ENCODE data around the gene SHQ1.
"Not testable (repeated sequence)": the region's sequence is repeated elsewhere in the genome, so short reads cannot be mapped to it uniquely, and the experiment has no call there.

SHQ1 gene

DNA sequence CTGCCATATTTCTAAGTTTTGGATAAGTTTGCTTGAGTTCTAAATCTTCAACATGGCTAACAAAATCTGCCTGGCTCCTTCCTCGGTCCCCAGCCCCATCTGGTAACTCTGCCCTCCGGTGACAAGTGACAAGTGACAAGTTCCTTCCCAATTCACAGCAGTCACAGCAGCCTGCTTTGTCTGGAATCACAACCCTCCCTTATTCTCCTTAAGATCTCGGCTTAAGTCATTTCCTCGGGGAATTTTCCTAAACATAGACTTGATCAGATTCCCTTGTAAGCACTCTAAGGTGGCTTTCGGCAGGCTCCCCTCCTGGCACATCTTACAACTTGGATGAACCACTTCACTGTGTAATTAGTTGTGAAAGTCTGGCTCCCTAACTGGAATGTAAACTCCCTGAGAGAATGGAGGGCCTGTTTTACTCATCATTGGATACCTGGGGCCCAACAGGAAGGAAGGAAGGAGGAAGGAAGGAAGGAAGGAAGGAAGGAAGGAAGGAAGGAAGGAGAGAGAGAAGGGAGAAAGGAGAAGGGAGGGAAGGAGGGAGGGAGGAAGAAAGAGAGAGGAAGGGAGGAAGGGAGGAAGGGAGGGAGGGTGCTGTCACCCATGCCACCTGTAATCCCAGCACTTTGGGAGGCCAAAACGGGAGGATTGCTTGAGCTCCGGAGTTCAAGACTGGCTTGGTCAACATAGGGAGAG, 126.4 kb downstream of the SHQ1 start:
- WGBS (ENCODE audit: insufficient coverage, insufficient read length) = no CpG with 5 or more reads among the region's 7 CpGs
- no peak for DNase-seq (ENCODE audit: low read depth, low spot score)
- H3K4me3 ChIP-seq (ENCODE audit: low read length) = no peak overlapping the region
- no peaks in the 10 kb centered on the region for H3K9me3 ChIP-seq (ENCODE audit: control insufficient read depth, insufficient read depth, low read length)
- no peaks in the 10 kb centered on the region for H3K27me3 ChIP-seq (ENCODE audit: control insufficient read depth, insufficient read depth, low read length)
- no peaks in the 10 kb centered on the region for H3K36me3 ChIP-seq (ENCODE audit: control insufficient read depth, insufficient read depth, low read length)
- H3K4me1 ChIP-seq (ENCODE audit: control insufficient read depth, insufficient read depth, low read length) = no peaks in the 10 kb centered on the region
- no peak overlapping the region for H3K27ac ChIP-seq (ENCODE audit: low read length)

DNA sequence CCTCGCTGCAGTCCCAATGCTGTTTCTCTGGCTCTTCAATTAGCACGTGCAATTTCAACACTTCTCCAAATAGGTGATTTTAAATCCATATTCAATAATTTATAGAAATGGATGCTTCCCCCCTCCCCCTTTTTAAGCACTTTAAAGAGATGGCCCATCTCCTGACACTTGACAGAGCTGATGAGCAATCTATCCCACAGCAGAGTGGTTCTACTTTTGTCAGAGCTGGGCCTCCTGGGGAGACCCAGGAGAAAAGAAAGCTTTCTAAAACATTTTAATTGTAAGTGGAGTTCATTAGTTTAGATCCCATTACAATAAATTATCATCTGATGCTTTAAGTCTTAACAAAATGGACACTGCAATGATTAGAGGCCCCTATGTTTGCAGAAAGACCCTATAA, 127.7 kb downstream of the SHQ1 start:
- H3K27ac ChIP-seq (ENCODE audit: low read length) = no peak overlapping the region
- no CpG with 5 or more reads among the region's 2 CpGs for WGBS (ENCODE audit: insufficient coverage, insufficient read length)
- no peaks in the 10 kb centered on the region for H3K9me3 ChIP-seq (ENCODE audit: control insufficient read depth, insufficient read depth, low read length)
- H3K36me3 ChIP-seq (ENCODE audit: control insufficient read depth, insufficient read depth, low read length) = no peaks in the 10 kb centered on the region
- no peak overlapping the region for H3K4me3 ChIP-seq (ENCODE audit: low read length)
- no peaks in the 10 kb centered on the region for H3K27me3 ChIP-seq (ENCODE audit: control insufficient read depth, insufficient read depth, low read length)
- no peak for DNase-seq (ENCODE audit: low read depth, low spot score)
- H3K4me1 ChIP-seq (ENCODE audit: control insufficient read depth, insufficient read depth, low read length) = no peaks in the 10 kb centered on the region

DNA sequence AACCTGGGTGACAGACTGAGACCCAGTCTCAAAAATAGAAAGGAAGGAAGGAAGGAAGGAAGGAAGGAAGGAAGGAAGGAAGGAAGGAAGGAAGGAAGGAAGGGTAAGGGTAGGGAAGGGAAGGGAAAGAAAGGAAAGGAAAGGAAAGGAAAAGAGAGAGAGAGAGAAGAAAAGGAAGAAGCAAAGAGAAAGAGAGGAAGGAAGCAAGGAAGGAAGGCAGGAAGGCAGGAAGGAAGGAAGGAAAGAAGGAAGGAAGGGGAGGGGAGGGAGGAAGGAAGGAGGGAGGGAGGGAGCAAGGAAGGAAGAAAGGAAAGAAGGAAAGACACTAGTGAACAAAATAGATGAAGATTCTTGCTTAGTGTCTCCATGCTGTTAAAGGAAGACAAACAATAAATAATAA, 129.1 kb downstream of the SHQ1 start:
- Histone ChIP-seq H3K36me3 (ENCODE audit: control insufficient read depth, insufficient read depth, low read length) (no peaks in the 10 kb centered on the region), H3K9me3 (ENCODE audit: control insufficient read depth, insufficient read depth, low read length) (no peaks in the 10 kb centered on the region), H3K4me3 (ENCODE audit: low read length) (no peak overlapping the region), H3K4me1 (ENCODE audit: control insufficient read depth, insufficient read depth, low read length) (no peaks in the 10 kb centered on the region), H3K27ac (ENCODE audit: low read length) (no peak overlapping the region), H3K27me3 (ENCODE audit: control insufficient read depth, insufficient read depth, low read length) (no peaks in the 10 kb centered on the region)
- no peak for DNase-seq (ENCODE audit: low read depth, low spot score)

DNA sequence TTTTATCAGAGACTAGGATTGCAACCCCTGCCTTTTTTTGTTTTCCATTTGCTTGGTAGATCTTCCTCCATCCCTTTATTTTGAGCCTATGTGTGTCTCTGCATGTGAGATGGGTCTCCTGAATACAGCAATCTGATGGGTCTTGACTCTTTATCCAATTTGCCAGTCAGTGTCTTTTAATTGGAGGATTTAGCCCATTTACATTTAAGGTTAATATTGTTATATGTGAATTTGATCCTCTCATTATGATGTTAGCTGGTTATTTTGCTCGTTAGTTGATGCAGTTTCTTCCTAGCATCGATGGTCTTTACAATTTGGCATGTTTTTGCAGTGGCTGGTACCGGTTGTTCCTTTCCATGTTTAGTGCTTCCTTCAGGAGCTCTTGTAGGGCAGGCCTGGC, 134.1 kb downstream of the SHQ1 start:
- H3K4me3 ChIP-seq (ENCODE audit: low read length); DNase-seq (ENCODE audit: low read depth, low spot score); H3K4me1 ChIP-seq (ENCODE audit: control insufficient read depth, insufficient read depth, low read length); H3K9me3 ChIP-seq (ENCODE audit: control insufficient read depth, insufficient read depth, low read length); H3K27ac ChIP-seq (ENCODE audit: low read length); H3K36me3 ChIP-seq (ENCODE audit: control insufficient read depth, insufficient read depth, low read length); H3K27me3 ChIP-seq (ENCODE audit: control insufficient read depth, insufficient read depth, low read length): not testable (repeated sequence)
- no CpG with 5 or more reads among the region's 3 CpGs for WGBS (ENCODE audit: insufficient coverage, insufficient read length)

DNA sequence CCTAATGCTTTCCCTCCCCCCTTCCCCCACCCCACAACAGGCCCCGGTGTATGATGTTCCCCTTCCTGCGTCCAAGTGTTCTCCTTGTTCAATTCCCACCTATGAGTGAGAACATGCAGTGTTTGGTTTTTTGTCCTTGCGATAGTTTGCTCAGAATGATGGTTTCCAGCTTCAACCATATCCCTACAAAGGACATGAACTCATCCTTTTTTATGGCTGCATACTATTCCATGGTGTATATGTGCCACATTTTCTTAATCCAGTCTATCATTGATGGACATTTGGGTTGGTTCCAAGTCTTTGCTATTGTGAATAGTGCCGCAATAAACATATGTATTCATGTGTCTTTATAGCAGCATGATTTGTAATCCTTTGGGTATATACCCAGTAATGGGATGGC, 137.8 kb downstream of the SHQ1 start:
- H3K4me3 ChIP-seq (ENCODE audit: low read length); H3K36me3 ChIP-seq (ENCODE audit: control insufficient read depth, insufficient read depth, low read length); H3K27me3 ChIP-seq (ENCODE audit: control insufficient read depth, insufficient read depth, low read length); H3K9me3 ChIP-seq (ENCODE audit: control insufficient read depth, insufficient read depth, low read length); DNase-seq (ENCODE audit: low read depth, low spot score); H3K4me1 ChIP-seq (ENCODE audit: control insufficient read depth, insufficient read depth, low read length); H3K27ac ChIP-seq (ENCODE audit: low read length): not testable (repeated sequence)
- WGBS (ENCODE audit: insufficient coverage, insufficient read length) = no CpG with 5 or more reads among the region's 4 CpGs

DNA sequence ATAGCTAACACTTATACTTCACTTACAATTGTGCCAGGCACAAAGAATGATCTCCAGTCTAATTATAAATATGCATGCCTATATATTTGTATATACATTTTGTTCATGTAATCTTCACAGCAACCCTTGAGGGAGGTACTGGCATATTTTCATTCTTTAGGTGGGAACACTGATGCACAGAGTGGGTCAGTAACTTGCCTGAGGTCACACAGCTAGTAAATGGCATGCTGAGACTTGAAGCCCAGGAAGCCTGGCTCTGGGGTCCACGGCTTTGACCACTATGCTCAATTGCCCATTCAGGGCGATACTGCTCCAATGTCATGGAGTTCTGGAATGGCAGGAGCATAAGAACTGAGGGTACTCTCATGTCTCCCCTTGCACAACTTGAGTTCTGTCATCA, 139.8 kb downstream of the SHQ1 start:
- no peaks in the 10 kb centered on the region for H3K27me3 ChIP-seq (ENCODE audit: control insufficient read depth, insufficient read depth, low read length)
- H3K27ac ChIP-seq (ENCODE audit: low read length) = no peak overlapping the region
- DNase-seq (ENCODE audit: low read depth, low spot score) = no peak
- H3K9me3 ChIP-seq (ENCODE audit: control insufficient read depth, insufficient read depth, low read length) = no peaks in the 10 kb centered on the region
- H3K36me3 ChIP-seq (ENCODE audit: control insufficient read depth, insufficient read depth, low read length) = no peaks in the 10 kb centered on the region
- no CpG with 5 or more reads among the region's 2 CpGs for WGBS (ENCODE audit: insufficient coverage, insufficient read length)
- H3K4me3 ChIP-seq (ENCODE audit: low read length) = no peak overlapping the region
- H3K4me1 ChIP-seq (ENCODE audit: control insufficient read depth, insufficient read depth, low read length) = no peaks in the 10 kb centered on the region

DNA sequence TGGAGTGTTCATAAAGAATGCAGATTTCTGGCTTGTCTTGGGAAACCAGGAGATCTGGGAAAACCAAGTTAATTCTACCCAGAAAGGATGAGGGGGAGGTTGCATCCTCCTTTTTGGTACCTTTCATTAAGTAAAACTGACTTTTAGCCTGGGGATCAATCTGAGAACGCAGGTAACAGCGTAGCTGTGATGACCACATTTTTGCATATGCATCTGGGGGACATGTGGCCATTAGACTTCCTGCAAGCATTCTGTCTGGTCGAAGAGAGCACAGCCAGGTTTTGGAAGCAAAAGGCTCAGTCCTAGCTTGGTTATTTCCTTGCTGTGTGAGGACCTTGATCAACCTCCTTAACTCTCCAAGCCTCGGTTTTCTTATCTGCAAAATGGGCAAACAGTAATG, 145.2 kb downstream of the SHQ1 start:
- no peaks in the 10 kb centered on the region for H3K27me3 ChIP-seq (ENCODE audit: control insufficient read depth, insufficient read depth, low read length)
- no peaks in the 10 kb centered on the region for H3K36me3 ChIP-seq (ENCODE audit: control insufficient read depth, insufficient read depth, low read length)
- DNase-seq (ENCODE audit: low read depth, low spot score) = no peak
- no peak overlapping the region for H3K27ac ChIP-seq (ENCODE audit: low read length)
- H3K4me1 ChIP-seq (ENCODE audit: control insufficient read depth, insufficient read depth, low read length) = peaks cover 3% of the 10 kb centered on the region; the same call in 1 of the 2 replicates
- H3K4me3 ChIP-seq (ENCODE audit: low read length) = no peak overlapping the region
- WGBS (ENCODE audit: insufficient coverage, insufficient read length) = no CpG with 5 or more reads among the region's 4 CpGs
- H3K9me3 ChIP-seq (ENCODE audit: control insufficient read depth, insufficient read depth, low read length) = no peaks in the 10 kb centered on the region

DNA sequence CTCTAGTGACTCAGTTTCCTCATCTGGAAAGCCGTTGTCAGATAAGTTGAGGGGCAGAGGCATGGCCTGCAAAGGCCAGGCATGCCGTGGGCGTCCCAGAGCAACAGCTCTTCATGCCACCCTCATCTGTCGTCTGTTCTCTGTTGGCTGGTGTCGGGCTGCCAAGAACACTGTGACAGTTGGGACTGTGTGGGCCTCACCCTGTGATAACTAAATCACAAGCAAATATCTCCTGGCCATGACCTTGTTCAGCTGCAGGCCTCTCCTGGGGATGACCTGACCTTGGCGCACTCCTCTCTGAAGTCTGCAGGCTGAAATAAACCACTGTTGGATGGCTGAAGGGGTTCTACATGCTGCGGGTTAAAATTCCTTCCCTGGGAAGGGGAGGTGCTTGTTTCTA, 145.9 kb downstream of the SHQ1 start:
- DNase-seq (ENCODE audit: low read depth, low spot score) = no peak
- WGBS (ENCODE audit: insufficient coverage, insufficient read length) = no CpG with 5 or more reads among the region's 7 CpGs
- Histone ChIP-seq H3K9me3 (ENCODE audit: control insufficient read depth, insufficient read depth, low read length) (no peaks in the 10 kb centered on the region), H3K4me3 (ENCODE audit: low read length) (no peak overlapping the region), H3K27ac (ENCODE audit: low read length) (no peak overlapping the region), H3K27me3 (ENCODE audit: control insufficient read depth, insufficient read depth, low read length) (no peaks in the 10 kb centered on the region), H3K36me3 (ENCODE audit: control insufficient read depth, insufficient read depth, low read length) (no peaks in the 10 kb centered on the region), H3K4me1 (ENCODE audit: control insufficient read depth, insufficient read depth, low read length) (peaks cover 8% of the 10 kb centered on the region; the same call in 1 of the 2 replicates)

DNA sequence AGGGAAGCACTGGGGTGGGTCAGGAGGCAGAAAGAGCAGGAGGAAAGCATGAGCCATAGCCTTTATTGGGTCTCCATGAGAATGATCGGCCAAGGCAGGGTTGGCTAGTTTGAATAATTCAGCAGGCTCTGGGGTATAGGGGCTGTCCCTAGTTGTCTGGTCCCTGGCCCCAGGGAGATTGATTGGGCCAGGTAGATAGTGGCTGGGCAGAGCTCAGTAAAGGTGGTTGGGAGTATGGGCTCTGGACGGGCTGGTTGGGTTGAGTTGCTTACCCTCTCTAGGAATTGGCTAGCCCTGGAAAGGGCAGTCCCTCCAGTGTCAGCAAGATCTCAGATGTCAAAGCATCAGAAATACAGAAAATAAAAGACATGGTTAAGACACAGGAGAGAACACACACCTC, 148.1 kb downstream of the SHQ1 start:
- no peak for DNase-seq (ENCODE audit: low read depth, low spot score)
- no peaks in the 10 kb centered on the region for H3K27me3 ChIP-seq (ENCODE audit: control insufficient read depth, insufficient read depth, low read length)
- no peaks in the 10 kb centered on the region for H3K9me3 ChIP-seq (ENCODE audit: control insufficient read depth, insufficient read depth, low read length)
- H3K27ac ChIP-seq (ENCODE audit: low read length) = no peak overlapping the region
- H3K36me3 ChIP-seq (ENCODE audit: control insufficient read depth, insufficient read depth, low read length) = no peaks in the 10 kb centered on the region
- WGBS (ENCODE audit: insufficient coverage, insufficient read length) = no CpG with 5 or more reads among the region's 2 CpGs
- H3K4me3 ChIP-seq (ENCODE audit: low read length) = no peak overlapping the region
- peaks cover 8% of the 10 kb centered on the region; the same call in 1 of the 2 replicates for H3K4me1 ChIP-seq (ENCODE audit: control insufficient read depth, insufficient read depth, low read length)

DNA sequence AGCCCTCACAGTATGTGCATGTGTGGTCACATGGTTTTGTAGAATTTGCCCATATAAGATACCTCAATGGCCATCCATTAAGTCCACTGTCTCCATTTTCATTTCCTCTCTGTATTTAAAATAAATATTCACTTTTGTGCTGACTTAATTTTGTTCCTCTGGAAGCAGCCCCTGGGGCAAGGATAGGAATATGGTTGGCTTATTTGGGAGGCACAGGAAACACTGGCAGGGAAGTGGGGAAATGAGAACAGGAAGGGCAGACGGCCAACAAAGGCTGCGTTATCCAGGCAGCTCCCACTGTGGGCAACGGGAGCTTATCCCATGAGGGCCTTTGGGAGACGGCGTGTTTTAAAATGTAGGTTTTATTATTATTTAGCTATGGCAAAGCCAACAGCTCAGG, 148.6 kb downstream of the SHQ1 start:
- H3K27me3 ChIP-seq (ENCODE audit: control insufficient read depth, insufficient read depth, low read length) = no peaks in the 10 kb centered on the region
- no peaks in the 10 kb centered on the region for H3K36me3 ChIP-seq (ENCODE audit: control insufficient read depth, insufficient read depth, low read length)
- peaks cover 8% of the 10 kb centered on the region; the same call in 1 of the 2 replicates for H3K4me1 ChIP-seq (ENCODE audit: control insufficient read depth, insufficient read depth, low read length)
- no peak overlapping the region for H3K4me3 ChIP-seq (ENCODE audit: low read length)
- WGBS (ENCODE audit: insufficient coverage, insufficient read length) = no CpG with 5 or more reads among the region's 5 CpGs
- DNase-seq (ENCODE audit: low read depth, low spot score) = no peak
- H3K27ac ChIP-seq (ENCODE audit: low read length) = no peak overlapping the region
- H3K9me3 ChIP-seq (ENCODE audit: control insufficient read depth, insufficient read depth, low read length) = no peaks in the 10 kb centered on the region
